ENCODE data around the gene ENPP1. TPM values are rescaled to one million over a fixed set of nuclear protein-coding genes. Genes with fewer than 3 reads are reported as not detected.

ENPP1 gene
- total RNA-seq, 1 experiment from 2014 or later: 6.5 TPM

DNA sequence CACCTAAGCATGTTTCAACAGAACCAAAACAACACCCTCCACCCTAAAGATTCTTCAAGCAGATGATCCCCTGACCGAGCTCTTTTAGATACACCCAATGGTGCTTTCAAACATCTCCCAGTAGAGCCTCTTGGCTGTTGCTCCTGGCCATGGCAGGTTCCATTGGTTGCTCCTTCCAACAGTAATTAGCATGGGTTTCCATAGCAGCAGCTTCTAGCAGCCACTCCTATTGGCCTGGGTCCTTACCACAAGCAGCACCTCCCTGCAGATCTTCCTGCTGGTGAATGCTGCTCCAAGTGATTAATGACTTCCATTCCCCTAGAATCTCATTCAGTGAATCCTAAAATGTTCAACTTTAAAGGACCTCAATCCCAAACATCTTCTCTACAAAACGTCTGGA, 129.4 kb downstream of the ENPP1 start:
- H3K36me3 ChIP-seq (ENCODE audit: control insufficient read depth in 1 of 2, insufficient read depth in 2 of 2, low read length in 2 of 2): no peaks in the 10 kb centered on the region
- no peak overlapping the region for H2AFZ ChIP-seq (ENCODE audit: low read depth, low read length, poor library complexity, severe bottlenecking)
- BruUV-seq (replicated peaks): no TSS peak
- ATAC-seq (no peak), DNase-seq (ENCODE audit: low read depth, low spot score) (no peak)
- H3K27ac ChIP-seq (ENCODE audit: low read depth, low read length): no peak overlapping the region
- H3K79me2 ChIP-seq (ENCODE audit: insufficient read depth, low read length): no peaks in the 10 kb centered on the region
- CTCF ChIA-PET: no interaction called here
- no peak overlapping the region for H3K4me3 ChIP-seq (replicated peaks in 1 of 2; ENCODE audit: low read depth in 1 of 2, low read length in 2 of 2)
- H3K9me2 ChIP-seq (ENCODE audit: insufficient read depth): no peaks in the 10 kb centered on the region
- no peaks in the 10 kb centered on the region for H3K27me3 ChIP-seq (ENCODE audit: insufficient read depth, low read length)
- no peak overlapping the region for H3K4me2 ChIP-seq (ENCODE audit: low read length)
- no peak overlapping the region for H3K9ac ChIP-seq (ENCODE audit: low read length)
- RAD21 ChIA-PET (ENCODE audit: low non-redundant PET in 1 of 2, low total read pairs in 2 of 2, uncharacterized antibody in 2 of 2, unreplicated experiment in 2 of 2): no interaction called here
- no peaks in the 10 kb centered on the region for H3K9me3 ChIP-seq (ENCODE audit: control insufficient read depth in 1 of 2, insufficient read depth in 1 of 2, low read depth in 1 of 2, low read length in 2 of 2)
- no peaks in the 10 kb centered on the region for H3K4me1 ChIP-seq (ENCODE audit: control insufficient read depth in 1 of 2, insufficient read depth in 2 of 2, low read length in 2 of 2)
- H4K20me1 ChIP-seq (ENCODE audit: insufficient read depth): no peaks in the 10 kb centered on the region
- TF ChIP-seq POLR2A (IDR thresholded peaks at IDR 0.05; ENCODE audit: borderline replicate concordance, extremely low read depth, insufficient read depth, insufficient read length) (no peak), JUND (IDR thresholded peaks at IDR 0.05) (no peak), CEBPB (IDR thresholded peaks at IDR 0.05; ENCODE audit: low read depth) (no peak), ATF3 (IDR thresholded peaks at IDR 0.05) (no peak), EGR1 (IDR thresholded peaks at IDR 0.05; ENCODE audit: low read depth) (no peak), ZNF274 (IDR thresholded peaks at IDR 0.05; ENCODE audit: low read depth, low read length) (no peak), EZH2phosphoT487 (IDR thresholded peaks at IDR 0.05; ENCODE audit: borderline replicate concordance) (no peak), EZH2 (IDR thresholded peaks at IDR 0.05) (no peak)
- TF ChIP-seq, protein P1, sequence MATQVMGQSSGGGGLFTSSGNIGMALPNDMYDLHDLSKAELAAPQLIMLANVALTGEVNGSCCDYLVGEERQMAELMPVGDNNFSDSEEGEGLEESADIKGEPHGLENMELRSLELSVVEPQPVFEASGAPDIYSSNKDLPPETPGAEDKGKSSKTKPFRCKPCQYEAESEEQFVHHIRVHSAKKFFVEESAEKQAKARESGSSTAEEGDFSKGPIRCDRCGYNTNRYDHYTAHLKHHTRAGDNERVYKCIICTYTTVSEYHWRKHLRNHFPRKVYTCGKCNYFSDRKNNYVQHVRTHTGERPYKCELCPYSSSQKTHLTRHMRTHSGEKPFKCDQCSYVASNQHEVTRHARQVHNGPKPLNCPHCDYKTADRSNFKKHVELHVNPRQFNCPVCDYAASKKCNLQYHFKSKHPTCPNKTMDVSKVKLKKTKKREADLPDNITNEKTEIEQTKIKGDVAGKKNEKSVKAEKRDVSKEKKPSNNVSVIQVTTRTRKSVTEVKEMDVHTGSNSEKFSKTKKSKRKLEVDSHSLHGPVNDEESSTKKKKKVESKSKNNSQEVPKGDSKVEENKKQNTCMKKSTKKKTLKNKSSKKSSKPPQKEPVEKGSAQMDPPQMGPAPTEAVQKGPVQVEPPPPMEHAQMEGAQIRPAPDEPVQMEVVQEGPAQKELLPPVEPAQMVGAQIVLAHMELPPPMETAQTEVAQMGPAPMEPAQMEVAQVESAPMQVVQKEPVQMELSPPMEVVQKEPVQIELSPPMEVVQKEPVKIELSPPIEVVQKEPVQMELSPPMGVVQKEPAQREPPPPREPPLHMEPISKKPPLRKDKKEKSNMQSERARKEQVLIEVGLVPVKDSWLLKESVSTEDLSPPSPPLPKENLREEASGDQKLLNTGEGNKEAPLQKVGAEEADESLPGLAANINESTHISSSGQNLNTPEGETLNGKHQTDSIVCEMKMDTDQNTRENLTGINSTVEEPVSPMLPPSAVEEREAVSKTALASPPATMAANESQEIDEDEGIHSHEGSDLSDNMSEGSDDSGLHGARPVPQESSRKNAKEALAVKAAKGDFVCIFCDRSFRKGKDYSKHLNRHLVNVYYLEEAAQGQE (IDR thresholded peaks at IDR 0.05; ENCODE audit: low read depth): no peak
- POLR2A ChIA-PET: no interaction called here
- intact Hi-C loops (cut with micrococcal nuclease): no loop called here

All from HCT116 (cell line).